22Rv1 (cell line): Measurements from ENCODE around the gene PACS1.

ENCODE experiments used
- H3K27ac ChIP-seq: fragments of 450-650 bp; 2 replicates; pipeline ENCODE4 v1.5.1; 2017
- ZFX ChIP-seq: fragments of 450-650 bp; IDR thresholded peaks from 2 replicates; pipeline ENCODE4 v1.6.1; 2017; ENCODE audit warnings: antibody characterized with exemption, borderline replicate concordance
- TF ChIP-seq, protein P1 (sequence below): fragments of 450-650 bp; IDR thresholded peaks from 2 replicates; pipeline ENCODE4 v1.5.1; 2017; ENCODE audit warnings: mild to moderate bottlenecking

Gene PACS1

DNA sequence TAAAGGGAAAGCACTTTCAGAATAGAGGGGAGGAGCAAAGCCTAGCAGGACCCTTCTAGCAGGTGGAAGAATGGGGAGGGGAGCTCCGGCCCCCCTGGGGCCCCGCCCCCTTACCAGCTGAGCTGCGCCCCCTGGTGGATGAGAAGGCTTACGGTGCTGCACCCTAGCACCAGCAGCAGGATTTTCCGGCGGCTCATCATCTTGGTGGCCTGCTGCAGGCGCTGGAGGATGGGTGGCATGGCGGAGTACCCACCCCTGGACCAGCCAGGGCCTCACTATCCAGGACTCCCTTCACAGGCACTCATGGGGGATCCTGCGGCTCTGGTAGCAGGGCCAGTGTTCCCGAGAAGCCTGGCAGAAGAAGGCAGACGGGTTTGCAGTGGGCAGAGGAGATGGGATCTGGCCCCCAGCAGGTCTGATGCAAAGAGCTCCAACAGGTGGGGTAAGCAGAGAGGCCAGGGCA, 24.9 kb upstream of the PACS1 start:
- TF ChIP-seq, protein P1, sequence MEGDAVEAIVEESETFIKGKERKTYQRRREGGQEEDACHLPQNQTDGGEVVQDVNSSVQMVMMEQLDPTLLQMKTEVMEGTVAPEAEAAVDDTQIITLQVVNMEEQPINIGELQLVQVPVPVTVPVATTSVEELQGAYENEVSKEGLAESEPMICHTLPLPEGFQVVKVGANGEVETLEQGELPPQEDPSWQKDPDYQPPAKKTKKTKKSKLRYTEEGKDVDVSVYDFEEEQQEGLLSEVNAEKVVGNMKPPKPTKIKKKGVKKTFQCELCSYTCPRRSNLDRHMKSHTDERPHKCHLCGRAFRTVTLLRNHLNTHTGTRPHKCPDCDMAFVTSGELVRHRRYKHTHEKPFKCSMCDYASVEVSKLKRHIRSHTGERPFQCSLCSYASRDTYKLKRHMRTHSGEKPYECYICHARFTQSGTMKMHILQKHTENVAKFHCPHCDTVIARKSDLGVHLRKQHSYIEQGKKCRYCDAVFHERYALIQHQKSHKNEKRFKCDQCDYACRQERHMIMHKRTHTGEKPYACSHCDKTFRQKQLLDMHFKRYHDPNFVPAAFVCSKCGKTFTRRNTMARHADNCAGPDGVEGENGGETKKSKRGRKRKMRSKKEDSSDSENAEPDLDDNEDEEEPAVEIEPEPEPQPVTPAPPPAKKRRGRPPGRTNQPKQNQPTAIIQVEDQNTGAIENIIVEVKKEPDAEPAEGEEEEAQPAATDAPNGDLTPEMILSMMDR, result peak; percentile 96
- no peak for TF ChIP-seq ZFX
- no peak overlapping the region for H3K27ac ChIP-seq

- no peak overlapping the region for H3K27ac ChIP-seq
- TF ChIP-seq, protein P1, result no peak
- no peak for TF ChIP-seq ZFX
These were observed 23.2 kb upstream of the PACS1 start for GRCh38 chr11:66046901-66047300.

DNA sequence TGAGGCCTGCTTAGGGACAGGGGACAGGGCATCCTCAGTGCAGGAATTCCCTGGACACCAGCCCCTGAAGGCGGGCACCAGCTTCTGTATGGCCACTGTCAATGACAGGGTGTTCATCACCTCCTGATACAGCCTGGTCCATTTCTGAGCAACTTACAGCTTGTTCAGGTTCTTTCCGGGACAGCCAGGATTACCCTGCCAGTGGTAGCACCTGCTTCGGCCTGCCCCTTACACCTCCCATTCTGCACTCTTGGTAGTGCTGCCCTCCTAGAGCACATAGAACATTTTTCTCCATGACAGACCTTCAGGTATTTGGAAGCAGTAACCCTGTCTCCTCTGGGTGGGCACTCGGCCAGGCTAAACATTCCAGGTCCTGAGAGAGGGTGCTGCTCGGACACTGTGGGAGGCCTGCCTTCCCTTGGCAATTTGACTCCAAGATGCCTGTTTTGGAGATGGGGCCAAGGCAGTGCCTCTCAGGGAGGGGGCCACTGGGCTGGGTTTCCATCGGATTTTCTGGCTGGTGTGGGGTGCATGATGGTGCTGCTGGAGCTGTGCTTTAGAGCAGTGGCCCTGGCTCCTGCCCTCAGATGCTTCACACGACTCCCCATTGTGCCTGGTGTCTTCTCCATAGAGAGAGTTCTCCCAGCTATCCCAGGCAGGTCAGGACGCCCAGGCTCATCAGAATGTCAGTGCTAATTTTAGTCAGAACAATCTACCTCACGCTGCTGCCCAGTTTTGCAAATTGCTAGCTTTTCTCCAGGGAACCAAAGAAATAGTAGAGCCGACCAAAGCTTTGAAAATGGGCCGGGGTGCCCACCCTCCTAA, 22.3 kb upstream of the PACS1 start:
- no peak for TF ChIP-seq ZFX
- TF ChIP-seq, protein P1, result no peak
- H3K27ac ChIP-seq, result no peak overlapping the region

- H3K27ac ChIP-seq, result no peak within 1 kb of the TSS
- TF ChIP-seq ZFX, result no peak
- TF ChIP-seq, protein P1, result no peak
These were observed 21.3 kb upstream of the PACS1 start, which contains the start of gene GAL3ST3 for GRCh38 chr11:66048547-66049323. GAL3ST3 (minus strand) TSS chr11:66049161; CDS start chr11:66045415, 3,746 bp downstream.

- H3K27ac ChIP-seq, result peak overlapping the region; percentile 87
- TF ChIP-seq ZFX, result no peak
- TF ChIP-seq, protein P1, result no peak
These were observed 19.4 kb upstream of the PACS1 start for GRCh38 chr11:66050581-66051231.

DNA sequence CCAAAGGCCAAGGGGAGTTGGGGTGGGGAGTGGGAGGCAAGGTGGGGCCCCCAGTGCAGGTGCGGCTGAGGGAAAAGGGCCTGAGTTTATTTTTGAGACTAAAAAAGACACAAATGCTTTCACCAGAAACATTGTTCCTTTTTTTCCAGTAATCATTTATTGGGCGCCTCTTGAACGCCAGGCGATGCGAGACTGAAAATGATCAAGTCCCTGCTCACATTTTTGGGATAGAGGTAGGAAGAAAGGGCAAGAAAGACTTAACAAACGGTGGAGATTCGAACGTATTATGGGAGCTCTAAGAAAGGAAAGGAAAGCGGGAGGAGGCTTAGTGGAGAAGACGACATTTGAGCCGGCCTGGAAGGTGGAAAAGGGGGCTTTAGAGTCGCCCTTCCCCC, 18.7 kb upstream of the PACS1 start:
- H3K27ac ChIP-seq, result peak overlapping the region; percentile 87
- TF ChIP-seq, protein P1, result no peak
- no peak for TF ChIP-seq ZFX
